Endothelial cell (in vitro differentiated cells): ENCODE measurements around the gene GDF2. TPM values are rescaled to one million over a fixed set of nuclear protein-coding genes. Genes with fewer than 3 reads are reported as not detected.

Experiments
- DNase-seq: peaks from one replicate; pipeline ENCODE4 v3.0.0; 2021; ENCODE audit warnings: low spot score
- H3K27ac Mint-ChIP-seq: one replicate; pipeline ENCODE4 v1.8.0; 2021; ENCODE audit warnings: mixed read lengths, inconsistent platforms; ENCODE audit not compliant: unreplicated experiment
- H3K27me3 Mint-ChIP-seq: one replicate; pipeline ENCODE4 v1.8.0; 2021; ENCODE audit warnings: mild to moderate bottlenecking, moderate library complexity, mixed read lengths, inconsistent platforms; ENCODE audit not compliant: unreplicated experiment
- H3K36me3 Mint-ChIP-seq: one replicate; pipeline ENCODE4 v1.8.0; 2021; ENCODE audit warnings: mild to moderate bottlenecking, low read depth, mixed read lengths, inconsistent platforms; ENCODE audit not compliant: unreplicated experiment
- H3K4me1 Mint-ChIP-seq: one replicate; pipeline ENCODE4 v1.8.0; 2021; ENCODE audit warnings: mild to moderate bottlenecking, mixed read lengths, inconsistent platforms; ENCODE audit not compliant: unreplicated experiment
- H3K4me3 Mint-ChIP-seq: one replicate; pipeline ENCODE4 v1.8.0; 2021; ENCODE audit warnings: mild to moderate bottlenecking, mixed read lengths, inconsistent platforms; ENCODE audit not compliant: unreplicated experiment
- H3K9me3 Mint-ChIP-seq: one replicate; pipeline ENCODE4 v1.8.0; 2021; ENCODE audit warnings: mixed read lengths, inconsistent platforms; ENCODE audit not compliant: unreplicated experiment
- CTCF ChIP-seq: fragments of 200-600 bp; sonication (generic); IDR thresholded peaks from one replicate; pipeline ENCODE4 v1.5.0; 2021; ENCODE audit warnings: antibody characterized with exemption; ENCODE audit not compliant: unreplicated experiment
- total RNA-seq: library from RNA; stranded (reverse); fragmentation: NEBNext Ultra II Directional; extraction: Animal tissue kit (Norgen Biotek cat#: 25700); gene quantifications from one replicate; pipeline ENCODE4 v1.2.1, GENCODE V29; 2021; ENCODE audit not compliant: unreplicated experiment

The GDF2 gene
- total RNA-seq, 1 donor from 2014 or later: not detected

DNA sequence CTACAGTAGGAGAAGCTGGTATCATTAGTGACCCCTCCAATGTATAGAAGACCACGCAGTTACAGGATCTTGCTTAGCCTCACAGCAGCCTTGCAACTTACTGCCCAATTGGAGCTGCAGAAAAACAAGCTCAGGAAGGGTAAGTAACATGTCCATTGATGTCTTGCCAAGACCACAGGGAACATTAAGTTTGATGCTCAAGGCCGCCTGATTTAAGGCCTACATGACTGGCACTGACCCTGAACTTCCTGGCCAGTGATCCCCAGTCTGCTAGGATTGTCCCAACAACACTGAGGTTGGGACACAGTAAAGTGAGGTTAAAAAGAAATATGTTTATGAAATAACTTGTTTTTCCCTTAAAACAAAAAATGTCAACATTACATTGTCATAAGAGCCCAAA, 6.8 kb upstream of the GDF2 start:
- no peaks in the 10 kb centered on the region for H3K27me3 Mint-ChIP-seq
- H3K36me3 Mint-ChIP-seq: no peaks in the 10 kb centered on the region
- TF ChIP-seq CTCF: no peak
- no peak for DNase-seq
- H3K4me1 Mint-ChIP-seq: peaks cover 2% of the 10 kb centered on the region
- H3K9me3 Mint-ChIP-seq: no peaks in the 10 kb centered on the region
- H3K4me3 Mint-ChIP-seq: no peak overlapping the region
- H3K27ac Mint-ChIP-seq: no peak overlapping the region

DNA sequence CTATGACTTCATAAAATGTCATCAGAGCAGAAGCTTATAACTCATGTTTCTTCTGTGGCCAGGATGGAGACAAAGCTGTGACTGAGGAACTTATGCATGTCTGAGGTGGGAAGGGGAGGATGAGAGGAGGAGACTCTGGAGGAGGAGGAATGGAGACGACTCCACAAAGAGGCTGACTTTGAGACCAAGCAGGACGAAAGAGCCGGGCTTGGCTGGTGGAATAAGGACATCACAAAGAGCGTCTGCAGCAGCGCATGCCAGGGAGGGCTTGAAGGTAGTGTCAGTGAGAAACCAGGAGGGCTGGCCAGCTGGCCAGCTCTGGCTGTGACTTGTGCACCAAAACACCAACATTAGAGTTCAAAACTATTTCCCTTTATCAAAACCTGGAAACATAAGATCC, 6.1 kb upstream of the GDF2 start:
- H3K4me1 Mint-ChIP-seq: peaks cover 2% of the 10 kb centered on the region
- no peak for TF ChIP-seq CTCF
- H3K9me3 Mint-ChIP-seq: no peaks in the 10 kb centered on the region
- no peaks in the 10 kb centered on the region for H3K27me3 Mint-ChIP-seq
- no peaks in the 10 kb centered on the region for H3K36me3 Mint-ChIP-seq
- H3K27ac Mint-ChIP-seq: no peak overlapping the region
- no peak overlapping the region for H3K4me3 Mint-ChIP-seq
- no peak for DNase-seq

GRCh38 chr10:47317251-47317650, 5.0 kb upstream of the GDF2 start:
- H3K36me3 Mint-ChIP-seq: no peaks in the 10 kb centered on the region
- H3K4me3 Mint-ChIP-seq: no peak overlapping the region
- TF ChIP-seq CTCF: no peak
- no peaks in the 10 kb centered on the region for H3K27me3 Mint-ChIP-seq
- H3K27ac Mint-ChIP-seq: no peak overlapping the region
- peaks cover 2% of the 10 kb centered on the region for H3K4me1 Mint-ChIP-seq
- H3K9me3 Mint-ChIP-seq: no peaks in the 10 kb centered on the region
- DNase-seq: no peak

DNA sequence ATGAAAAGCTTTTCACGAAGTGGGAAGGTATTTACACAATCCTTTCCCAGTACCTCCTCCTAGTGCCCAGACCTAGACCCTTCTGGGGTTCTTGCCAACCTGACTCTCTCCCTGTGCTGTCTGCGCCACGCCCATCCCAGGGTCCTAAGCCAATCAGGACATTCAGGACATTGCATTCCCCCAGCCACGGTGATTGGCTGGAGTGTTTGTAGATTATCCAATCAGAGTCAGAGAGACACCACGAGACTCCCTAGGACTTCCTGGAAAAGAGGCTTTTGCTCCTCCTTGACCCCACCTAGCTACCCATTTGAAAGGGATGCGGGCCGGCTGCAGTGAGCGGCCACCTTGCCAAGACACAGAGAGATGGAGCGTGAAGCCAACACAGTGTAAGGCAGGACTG, 3.5 kb upstream of the GDF2 start:
- TF ChIP-seq CTCF: no peak
- Mint-ChIP-seq H3K4me3 (no peak overlapping the region), H3K9me3 (no peaks in the 10 kb centered on the region), H3K27ac (no peak overlapping the region), H3K27me3 (no peaks in the 10 kb centered on the region), H3K4me1 (peaks cover 2% of the 10 kb centered on the region), H3K36me3 (no peaks in the 10 kb centered on the region)
- no peak for DNase-seq

DNA sequence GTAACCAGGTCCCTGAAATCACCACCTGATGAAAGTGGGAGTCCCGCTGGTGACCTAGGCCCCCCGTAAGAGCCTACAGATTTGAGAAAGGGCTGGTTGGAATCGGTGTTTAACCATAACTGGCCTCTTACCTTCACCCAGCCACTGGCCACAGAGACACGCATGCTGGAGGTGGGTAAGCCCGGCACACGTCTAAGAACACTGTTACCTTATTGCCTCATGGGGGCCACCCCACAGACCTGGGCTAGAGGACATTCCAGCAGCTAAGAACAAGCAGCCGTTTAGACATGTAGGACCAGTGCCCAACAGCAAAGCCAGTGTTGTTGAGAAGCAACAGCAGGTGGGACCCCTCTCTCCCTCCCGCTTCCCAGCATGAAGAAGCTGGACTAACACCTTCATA, 2.5 kb upstream of the GDF2 start:
- Mint-ChIP-seq H3K4me1 (peaks cover 2% of the 10 kb centered on the region), H3K4me3 (no peak overlapping the region), H3K27me3 (no peaks in the 10 kb centered on the region), H3K9me3 (no peaks in the 10 kb centered on the region), H3K36me3 (no peaks in the 10 kb centered on the region), H3K27ac (no peak overlapping the region)
- DNase-seq: no peak
- no peak for TF ChIP-seq CTCF
